ENCODE measurements around the gene TGM4. TPM values are rescaled to one million over a fixed set of nuclear protein-coding genes. Genes with fewer than 3 reads are reported as not detected.

TGM4 gene
- total and polyA plus RNA-seq, 2 experiments from 2014 or later, result not detected

DNA sequence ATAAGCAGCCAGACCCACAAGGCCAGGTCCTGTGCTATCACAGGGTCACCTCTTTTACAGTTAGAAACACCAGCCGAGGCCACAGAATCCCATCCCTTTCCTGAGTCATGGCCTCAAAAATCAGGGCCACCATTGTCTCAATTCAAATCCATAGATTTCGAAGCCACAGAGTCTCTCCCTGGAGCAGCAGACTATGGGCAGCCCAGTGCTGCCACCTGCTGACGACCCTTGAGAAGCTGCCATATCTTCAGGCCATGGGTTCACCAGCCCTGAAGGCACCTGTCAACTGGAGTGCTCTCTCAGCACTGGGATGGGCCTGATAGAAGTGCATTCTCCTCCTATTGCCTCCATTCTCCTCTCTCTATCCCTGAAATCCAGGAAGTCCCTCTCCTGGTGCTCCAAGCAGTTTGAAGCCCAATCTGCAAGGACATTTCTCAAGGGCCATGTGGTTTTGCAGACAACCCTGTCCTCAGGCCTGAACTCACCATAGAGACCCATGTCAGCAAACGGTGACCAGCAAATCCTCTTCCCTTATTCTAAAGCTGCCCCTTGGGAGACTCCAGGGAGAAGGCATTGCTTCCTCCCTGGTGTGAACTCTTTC is 39.6 kb downstream of the TGM4 start:
- Histone ChIP-seq H3F3A (replicated peaks; ENCODE audit: low read depth) (no peaks in the 10 kb centered on the region), H4K20me1 (replicated peaks; ENCODE audit: insufficient read depth) (no peaks in the 10 kb centered on the region), H3K4me2 (no peak overlapping the region), H3K4me3 (no peak overlapping the region), H3K36me3 (ENCODE audit: insufficient read depth) (no peaks in the 10 kb centered on the region), H3K79me2 (replicated peaks; ENCODE audit: insufficient read depth) (no peaks in the 10 kb centered on the region), H3K27ac (ENCODE audit: low read depth) (no peak overlapping the region), H3K27me3 (ENCODE audit: insufficient read depth) (no peaks in the 10 kb centered on the region), H3K9me2 (ENCODE audit: insufficient read depth) (peaks cover 4% of the 10 kb centered on the region; the same call in 1 of the 2 replicates), H2AFZ (no peak overlapping the region), H3K4me1 (ENCODE audit: insufficient read depth) (no peaks in the 10 kb centered on the region)
- peaks cover 7% of the 10 kb centered on the region; the same call in 2 of the 3 replicates for H3K36me3 Mint-ChIP-seq (ENCODE audit: low read depth)
- TF ChIP-seq, protein P1, sequence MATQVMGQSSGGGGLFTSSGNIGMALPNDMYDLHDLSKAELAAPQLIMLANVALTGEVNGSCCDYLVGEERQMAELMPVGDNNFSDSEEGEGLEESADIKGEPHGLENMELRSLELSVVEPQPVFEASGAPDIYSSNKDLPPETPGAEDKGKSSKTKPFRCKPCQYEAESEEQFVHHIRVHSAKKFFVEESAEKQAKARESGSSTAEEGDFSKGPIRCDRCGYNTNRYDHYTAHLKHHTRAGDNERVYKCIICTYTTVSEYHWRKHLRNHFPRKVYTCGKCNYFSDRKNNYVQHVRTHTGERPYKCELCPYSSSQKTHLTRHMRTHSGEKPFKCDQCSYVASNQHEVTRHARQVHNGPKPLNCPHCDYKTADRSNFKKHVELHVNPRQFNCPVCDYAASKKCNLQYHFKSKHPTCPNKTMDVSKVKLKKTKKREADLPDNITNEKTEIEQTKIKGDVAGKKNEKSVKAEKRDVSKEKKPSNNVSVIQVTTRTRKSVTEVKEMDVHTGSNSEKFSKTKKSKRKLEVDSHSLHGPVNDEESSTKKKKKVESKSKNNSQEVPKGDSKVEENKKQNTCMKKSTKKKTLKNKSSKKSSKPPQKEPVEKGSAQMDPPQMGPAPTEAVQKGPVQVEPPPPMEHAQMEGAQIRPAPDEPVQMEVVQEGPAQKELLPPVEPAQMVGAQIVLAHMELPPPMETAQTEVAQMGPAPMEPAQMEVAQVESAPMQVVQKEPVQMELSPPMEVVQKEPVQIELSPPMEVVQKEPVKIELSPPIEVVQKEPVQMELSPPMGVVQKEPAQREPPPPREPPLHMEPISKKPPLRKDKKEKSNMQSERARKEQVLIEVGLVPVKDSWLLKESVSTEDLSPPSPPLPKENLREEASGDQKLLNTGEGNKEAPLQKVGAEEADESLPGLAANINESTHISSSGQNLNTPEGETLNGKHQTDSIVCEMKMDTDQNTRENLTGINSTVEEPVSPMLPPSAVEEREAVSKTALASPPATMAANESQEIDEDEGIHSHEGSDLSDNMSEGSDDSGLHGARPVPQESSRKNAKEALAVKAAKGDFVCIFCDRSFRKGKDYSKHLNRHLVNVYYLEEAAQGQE (IDR thresholded peaks at IDR 0.05; ENCODE audit: unreplicated experiment), result peak; percentile 52
- TF ChIP-seq CTCF (conservative IDR thresholded peaks at IDR 0.05; ENCODE audit: low read depth in 2 of 2) (peak; percentile 89 to 92), ETS1 (IDR thresholded peaks at IDR 0.05) (no peak)
- H3K4me1 Mint-ChIP-seq, result no peaks in the 10 kb centered on the region; the same call in 2 of the 3 replicates
- no peaks in the 10 kb centered on the region for H3K27me3 Mint-ChIP-seq (ENCODE audit: insufficient read depth, low read depth, poor library complexity)
- H3K27ac Mint-ChIP-seq, result no peak overlapping the region
- no peak overlapping the region for H3K4me3 Mint-ChIP-seq
- no peaks in the 10 kb centered on the region; the same call in 1 of the 3 replicates for H3K9me3 Mint-ChIP-seq
- ATAC-seq, result peak; percentile 92
- peak; percentile 89 for DNase-seq (ENCODE audit: low spot score)

GRCh38 chr3:44914936-44915335 is 40.5 kb downstream of the TGM4 start:
- Histone ChIP-seq H4K20me1 (replicated peaks; ENCODE audit: insufficient read depth) (no peaks in the 10 kb centered on the region), H3F3A (replicated peaks; ENCODE audit: low read depth) (no peaks in the 10 kb centered on the region), H2AFZ (no peak overlapping the region), H3K79me2 (replicated peaks; ENCODE audit: insufficient read depth) (no peaks in the 10 kb centered on the region), H3K4me2 (no peak overlapping the region), H3K36me3 (ENCODE audit: insufficient read depth) (no peaks in the 10 kb centered on the region), H3K27ac (ENCODE audit: low read depth) (no peak overlapping the region), H3K4me3 (no peak overlapping the region), H3K27me3 (ENCODE audit: insufficient read depth) (no peaks in the 10 kb centered on the region), H3K4me1 (ENCODE audit: insufficient read depth) (no peaks in the 10 kb centered on the region), H3K9me2 (ENCODE audit: insufficient read depth) (peaks cover 1% of the 10 kb centered on the region; the same call in 1 of the 2 replicates)
- TF ChIP-seq CTCF (conservative IDR thresholded peaks at IDR 0.05; ENCODE audit: low read depth in 2 of 2) (peak; percentile 42 to 64), ZNF331 (CRISPR knock-in tag; IDR thresholded peaks at IDR 0.05; ENCODE audit: low read depth) (no peak)
- Mint-ChIP-seq H3K4me3 (no peak overlapping the region), H3K4me1 (no peaks in the 10 kb centered on the region; the same call in 2 of the 3 replicates), H3K27me3 (ENCODE audit: insufficient read depth, low read depth, poor library complexity) (no peaks in the 10 kb centered on the region), H3K9me3 (no peaks in the 10 kb centered on the region; the same call in 1 of the 3 replicates), H3K36me3 (ENCODE audit: low read depth) (peaks cover 7% of the 10 kb centered on the region; the same call in 2 of the 3 replicates), H3K27ac (no peak overlapping the region)
- peak; percentile 89 for ATAC-seq
- peak; percentile 60 for DNase-seq (ENCODE audit: low spot score)
